SIG-M5 (cell line): ENCODE results near the gene CTRB1.
"Not testable (repeated sequence)": the region's sequence is repeated elsewhere in the genome, so short reads cannot be mapped to it uniquely, and the experiment has no call there.

Experiments used
- DNase-seq: peaks from one replicate; lab custom pipeline; 2025; lab: John Stamatoyannopoulos, UW

The CTRB1 gene

DNA sequence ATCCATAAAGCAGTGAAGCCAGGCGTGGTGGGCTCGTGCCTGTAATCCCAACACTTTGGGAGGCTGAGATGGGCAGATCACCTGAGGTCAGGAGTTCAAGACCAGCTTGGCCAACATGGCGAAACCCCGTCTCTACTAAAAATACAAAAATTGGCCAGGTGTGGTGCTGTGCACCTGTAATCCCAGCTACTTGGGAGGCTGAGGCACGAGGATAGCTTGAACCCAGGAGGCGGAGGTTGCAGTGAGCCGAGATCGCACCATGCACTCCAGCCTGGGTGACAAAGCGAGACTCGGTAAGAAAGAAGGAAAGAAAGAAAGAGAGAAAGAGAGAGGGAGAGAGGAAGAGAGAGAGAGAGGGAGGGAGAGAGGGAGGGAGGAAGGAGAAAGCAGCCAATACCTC is 53.8 kb downstream of the CTRB1 start:
- DNase-seq, result not testable (repeated sequence)

DNA sequence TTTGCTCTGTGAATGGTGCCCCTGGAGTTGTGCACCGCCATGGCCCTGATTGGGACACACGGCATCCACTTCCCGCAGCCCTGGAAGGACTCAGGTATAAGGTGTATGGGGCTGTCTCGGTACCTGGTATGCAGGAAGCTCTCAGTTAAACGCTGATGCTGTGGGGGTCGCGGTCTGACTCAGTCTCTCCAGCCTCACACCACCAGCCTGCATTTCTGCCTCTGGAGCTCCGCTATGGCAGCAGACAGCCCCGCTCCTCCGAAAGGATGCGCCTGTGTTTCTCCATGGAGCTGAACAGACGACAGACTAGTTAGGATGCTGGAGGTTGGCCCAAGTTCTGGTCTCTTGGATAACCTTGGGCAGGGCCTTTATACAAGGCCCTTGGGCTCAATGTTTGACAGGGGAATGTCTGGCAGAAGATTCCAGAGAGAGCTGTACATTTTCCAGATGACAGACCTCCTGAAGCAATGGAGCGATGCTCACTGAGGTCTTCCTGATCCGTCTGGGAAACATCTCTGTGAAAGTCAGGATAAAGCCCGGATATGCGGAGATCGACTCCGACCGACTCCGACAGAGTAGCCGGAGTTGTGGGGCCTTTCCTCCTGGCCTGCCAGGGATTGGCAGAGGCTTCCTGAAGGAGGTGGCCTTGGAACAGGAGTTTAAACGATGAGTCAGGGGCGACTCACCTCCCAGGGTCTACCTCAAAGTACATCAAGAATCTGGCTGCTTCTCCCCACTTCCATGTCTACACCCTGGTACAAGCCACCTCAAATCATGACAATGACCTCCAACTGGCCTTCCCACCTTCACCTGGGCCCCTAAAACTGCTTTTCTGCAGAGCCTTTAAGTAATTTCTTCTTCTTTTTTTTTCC is 54.5 kb downstream of the CTRB1 start:
- DNase-seq, result no peak
